Measurements from ENCODE around the gene ZSWIM1. TPM values are rescaled to one million over a fixed set of nuclear protein-coding genes. Genes with fewer than 3 reads are reported as not detected.

ZSWIM1 gene
- total RNA-seq, 4 donors from 2014 or later = 6.6 to 8.8 (median 7.6) TPM

- peaks cover 0 to 28% (median 13%) of the 10 kb centered on the region in 3 donors for H3K4me1 ChIP-seq
- H3K36me3 ChIP-seq = peaks cover 0 to 54% (median 5%) of the 10 kb centered on the region in 3 donors
- H3K27ac ChIP-seq = no peak overlapping the region
- 89 to 95% methylated on average over 7 to 13 of the region's 17 CpGs for WGBS, 2 donors
- no peak for TF ChIP-seq POLR2A (IDR thresholded peaks at IDR 0.05)
- TF ChIP-seq CTCF (IDR thresholded peaks at IDR 0.05) = no peak
- DNase-seq = no peak
- intact Hi-C loops (cut with DNase I) = no loop called here
- no peak overlapping the region for H3K4me3 ChIP-seq
- no peaks in the 10 kb centered on the region for H3K27me3 ChIP-seq
- H3K9me3 ChIP-seq = no peaks in the 10 kb centered on the region
Observed at GRCh38 chr20:45907219-45907948, 26.4 kb downstream of the ZSWIM1 start.

- H3K27me3 ChIP-seq = no peaks in the 10 kb centered on the region
- peaks cover 0 to 47% (median 5%) of the 10 kb centered on the region in 3 donors for H3K36me3 ChIP-seq
- 83 to 95% methylated on average over 2 of the region's 2 CpGs for WGBS, 2 donors
- no peaks in the 10 kb centered on the region for H3K9me3 ChIP-seq
- no peak for DNase-seq
- intact Hi-C loops (cut with DNase I) = no loop called here
- peaks cover 0 to 35% (median 20%) of the 10 kb centered on the region in 3 donors for H3K4me1 ChIP-seq
- TF ChIP-seq POLR2A (IDR thresholded peaks at IDR 0.05) (no peak), CTCF (IDR thresholded peaks at IDR 0.05) (no peak)
- H3K27ac ChIP-seq = no peak overlapping the region
- H3K4me3 ChIP-seq = no peak overlapping the region
Observed at GRCh38 chr20:45908084-45908483, 27.1 kb downstream of the ZSWIM1 start.

GRCh38 chr20:45909336-45909808 lies 28.3 kb downstream of the ZSWIM1 start:
- H3K27ac ChIP-seq = peak overlapping the region in 1 of 4 donors; percentile 93
- TF ChIP-seq POLR2A (IDR thresholded peaks at IDR 0.05) (no peak), CTCF (IDR thresholded peaks at IDR 0.05) (no peak)
- peaks cover 0 to 43% (median 25%) of the 10 kb centered on the region in 3 donors for H3K4me1 ChIP-seq
- H3K27me3 ChIP-seq = no peaks in the 10 kb centered on the region
- peaks cover 0 to 41% (median 5%) of the 10 kb centered on the region in 3 donors for H3K36me3 ChIP-seq
- DNase-seq = no peak
- no peaks in the 10 kb centered on the region for H3K9me3 ChIP-seq
- peak overlapping the region in 1 of 4 donors; percentile 79 for H3K4me3 ChIP-seq
- intact Hi-C loops (cut with DNase I) = no loop called here
- WGBS, 2 donors = 84 to 94% methylated on average over 12 of the region's 12 CpGs

GRCh38 chr20:45909817-45910669 lies 29.0 kb downstream of the ZSWIM1 start:
- H3K27ac ChIP-seq = peak overlapping the region; percentile 55 to 93 (median 86)
- 80 to 84% methylated on average over 17 to 20 of the region's 22 CpGs for WGBS, 2 donors
- DNase-seq = no peak
- intact Hi-C loops (cut with DNase I) = no loop called here
- H3K4me1 ChIP-seq = peaks cover 0 to 46% (median 25%) of the 10 kb centered on the region in 3 donors
- H3K36me3 ChIP-seq = peaks cover 0 to 34% (median 0%) of the 10 kb centered on the region in 3 donors
- H3K27me3 ChIP-seq = no peaks in the 10 kb centered on the region
- TF ChIP-seq POLR2A (IDR thresholded peaks at IDR 0.05) (no peak), CTCF (IDR thresholded peaks at IDR 0.05) (no peak)
- H3K9me3 ChIP-seq = no peaks in the 10 kb centered on the region
- peak overlapping the region in 2 of 4 donors; percentile 51 to 79 for H3K4me3 ChIP-seq

Data from esophagus squamous epithelium (tissue), 5 donors.